ENCODE data around the gene CD74.
"Not testable (repeated sequence)": the region's sequence is repeated elsewhere in the genome, so short reads cannot be mapped to it uniquely, and the experiment has no call there.

CD74 gene

DNA sequence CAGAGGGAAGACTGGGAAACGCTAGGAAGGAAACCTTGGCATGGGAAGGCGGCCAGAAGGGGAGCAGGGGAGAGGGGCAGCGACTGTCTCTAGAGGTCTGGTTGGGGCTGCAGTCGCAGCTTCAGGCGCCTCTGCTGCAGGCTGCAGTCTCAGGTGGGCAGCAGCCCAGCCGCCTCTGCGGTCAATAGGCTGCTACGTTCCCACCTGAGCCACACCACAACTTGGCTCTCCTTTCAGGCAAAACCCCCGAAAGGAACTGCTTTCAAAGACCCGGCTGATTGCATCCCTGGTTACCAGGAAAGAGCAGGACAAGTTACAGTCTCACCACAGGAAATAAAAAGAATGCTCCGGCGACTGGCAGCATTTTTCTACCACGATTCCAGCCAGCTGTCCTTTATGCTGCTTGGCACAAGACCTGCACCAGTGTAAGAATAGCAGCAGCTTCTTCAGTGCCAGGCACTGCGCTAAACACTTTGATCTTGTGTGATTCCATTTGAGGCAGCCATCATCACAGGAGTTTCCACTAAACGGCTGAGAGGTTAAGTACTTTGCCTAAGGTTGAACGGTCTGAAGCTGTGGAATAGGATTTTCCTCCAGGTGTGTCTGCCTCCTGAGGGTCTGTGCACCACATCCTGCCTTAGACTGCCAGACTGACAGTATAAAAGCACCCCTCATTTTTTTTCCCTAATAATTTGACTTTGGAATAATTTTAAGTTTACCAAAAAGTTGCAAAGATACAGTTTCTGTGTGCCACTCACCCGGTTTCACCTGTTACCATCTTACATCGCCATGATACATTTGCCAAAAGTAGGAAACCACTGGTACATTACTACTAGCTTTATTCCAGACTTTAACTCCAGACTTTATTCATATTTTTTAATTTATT lies 29.3 kb upstream of the CD74 start:
- DNase-seq = no peak

- DNase-seq = no peak
Observed at GRCh38 chr5:150440948-150441812, 28.5 kb upstream of the CD74 start.

GRCh38 chr5:150438873-150439546 lies 26.3 kb upstream of the CD74 start:
- DNase-seq = no peak

DNA sequence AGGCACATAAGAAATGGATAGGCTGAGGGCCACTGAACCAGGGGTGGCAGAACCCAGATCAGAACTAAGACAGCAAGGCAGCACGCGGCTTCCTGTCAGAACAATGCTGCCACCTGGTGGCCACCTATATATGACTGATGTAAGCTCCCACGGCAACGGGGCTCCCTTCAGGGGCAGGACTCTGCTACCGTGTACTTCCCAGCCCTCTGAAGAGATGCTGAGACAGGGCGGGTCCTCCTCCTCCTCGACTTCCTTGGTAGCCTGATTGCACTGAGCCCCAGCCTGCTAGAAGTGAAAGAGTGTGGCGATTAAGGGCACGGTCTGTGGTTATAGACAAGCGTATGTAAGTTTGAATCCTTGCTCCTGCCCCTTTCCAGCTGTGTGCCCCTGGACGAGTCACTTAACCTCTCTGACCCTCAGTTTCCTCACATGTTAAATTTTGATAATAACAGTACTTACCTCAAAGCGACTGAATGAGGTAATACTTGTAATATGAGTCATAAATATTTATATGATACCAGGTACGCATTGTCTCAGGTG lies 23.5 kb upstream of the CD74 start:
- DNase-seq = peak; percentile 41 to 66

DNA sequence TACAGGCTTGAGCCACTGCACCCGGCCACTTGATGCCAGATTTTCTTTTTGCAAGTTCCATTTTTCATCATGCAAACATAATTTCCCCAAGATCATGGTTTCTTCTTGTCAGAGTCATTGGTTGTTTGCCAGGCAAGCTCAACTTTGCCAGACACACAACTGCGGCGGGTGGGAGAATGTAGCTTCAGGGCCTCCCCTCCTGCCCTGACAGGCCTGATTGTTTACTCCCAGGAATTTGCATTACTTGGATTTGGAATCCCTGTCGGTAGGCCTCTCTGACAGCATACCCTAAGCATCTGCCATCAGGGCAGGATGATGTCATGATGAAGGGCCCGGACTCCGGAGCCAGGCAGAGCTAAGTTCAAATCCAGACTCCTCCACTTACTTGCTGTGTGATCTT lies 21.8 kb upstream of the CD74 start:
- no peak for DNase-seq

GRCh38 chr5:150431574-150431973 lies 18.9 kb upstream of the CD74 start:
- no peak for DNase-seq

DNA sequence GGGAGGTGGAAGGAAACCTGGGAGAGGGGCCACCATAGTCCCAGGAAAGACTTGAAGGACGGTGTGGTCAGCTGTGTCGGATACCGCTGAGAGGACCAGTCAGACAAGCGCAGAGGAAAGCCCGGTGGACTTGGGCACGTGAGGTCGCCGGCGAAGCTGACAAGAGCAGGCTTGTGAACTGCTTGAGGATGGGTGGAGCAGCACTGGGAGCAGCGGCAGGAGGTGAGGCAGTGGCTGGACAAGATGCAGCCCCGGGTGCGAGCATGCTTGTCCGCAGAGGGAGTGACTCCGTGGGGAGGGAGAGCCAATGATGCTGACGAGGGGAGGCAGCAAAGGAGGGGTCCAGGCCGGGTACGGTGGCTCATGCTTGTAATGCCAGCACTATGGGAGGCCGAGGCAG lies 18.3 kb upstream of the CD74 start:
- DNase-seq = no peak

- no peak for DNase-seq
Observed at GRCh38 chr5:150429410-150429873, 16.7 kb upstream of the CD74 start.

DNA sequence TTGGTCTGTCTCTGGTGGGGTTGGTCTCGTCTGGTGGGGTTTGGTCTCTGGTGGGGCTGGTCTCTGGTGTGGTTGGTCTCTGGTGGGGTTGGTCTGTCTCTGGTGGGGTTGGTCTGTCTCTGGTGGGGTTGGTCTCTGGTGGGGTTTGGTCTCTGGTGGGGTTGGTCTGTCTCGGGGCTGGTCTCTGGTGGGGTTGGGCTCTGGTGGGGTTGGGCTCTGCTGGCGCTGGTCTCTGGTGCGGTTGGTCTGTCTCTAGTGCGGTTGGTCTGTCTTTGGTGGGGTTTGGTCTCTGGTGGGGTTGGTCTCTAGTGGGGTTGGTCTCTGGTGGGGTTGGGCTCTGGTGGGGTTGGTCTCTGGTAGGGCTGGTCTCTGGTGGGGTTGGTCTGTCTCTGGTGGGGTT lies 16.3 kb upstream of the CD74 start:
- DNase-seq = no peak

- DNase-seq = no peak
Observed at GRCh38 chr5:150428106-150428876, 15.6 kb upstream of the CD74 start.

DNA sequence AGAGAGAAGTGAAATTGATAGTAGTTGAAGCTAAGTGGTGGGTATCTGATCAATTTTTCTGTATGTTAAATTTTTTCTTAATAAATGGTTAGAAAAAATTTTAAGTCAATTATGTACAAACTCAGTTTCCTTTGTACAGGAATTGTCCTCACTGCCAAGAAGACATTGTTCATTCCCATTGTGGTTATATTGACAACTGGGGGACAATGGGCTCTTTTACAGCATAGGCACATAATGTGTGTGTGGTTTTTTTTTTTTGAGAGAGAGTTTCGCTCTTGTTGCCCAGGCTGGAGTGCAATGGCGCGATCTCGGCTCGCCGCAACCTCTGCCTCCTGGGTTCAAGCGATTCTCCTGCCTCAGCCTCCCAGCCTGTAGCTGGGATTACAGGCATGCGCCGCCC lies 13.5 kb upstream of the CD74 start:
- DNase-seq = not testable (repeated sequence)

DNA sequence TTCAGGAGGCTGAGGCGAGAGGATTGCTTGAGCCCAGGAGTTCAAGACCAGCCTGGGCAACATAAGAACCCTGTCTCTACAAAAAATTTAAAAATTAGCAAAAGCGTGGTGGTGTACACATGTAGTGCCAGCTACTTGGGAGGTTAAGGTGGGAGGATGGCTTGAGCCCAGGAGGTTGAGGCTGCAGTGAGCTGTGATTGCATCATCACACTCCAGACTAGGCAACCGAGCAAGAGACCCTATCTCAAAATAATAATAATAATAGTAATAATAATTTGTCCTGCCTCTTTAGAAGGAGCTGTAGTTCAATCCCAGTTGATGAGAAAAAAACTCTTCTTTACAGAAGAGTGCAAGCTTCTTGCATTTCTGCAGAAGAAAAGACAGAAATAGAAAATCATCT lies 10.0 kb upstream of the CD74 start:
- no peak for DNase-seq

DNA sequence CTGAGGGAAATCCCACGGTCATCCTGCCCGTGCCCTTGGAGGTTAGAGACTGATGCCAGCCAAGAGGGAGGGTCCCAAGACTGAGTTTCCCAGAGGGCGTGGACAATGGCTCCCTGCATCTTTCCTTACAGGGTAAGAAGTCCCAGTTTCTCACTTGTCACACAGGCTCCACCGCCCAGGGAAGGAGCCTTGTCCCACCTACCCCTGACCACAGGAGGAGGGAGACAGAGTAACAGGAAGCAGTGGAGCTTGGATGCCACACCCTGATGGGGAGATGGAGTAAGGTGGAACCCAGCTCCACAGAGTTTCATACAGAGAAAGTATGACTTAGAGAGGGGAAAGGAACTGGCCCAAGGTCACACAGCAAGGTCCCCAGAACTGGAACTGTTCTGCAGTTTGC lies 9.4 kb upstream of the CD74 start:
- no peak for DNase-seq

- no peak for DNase-seq
Observed at GRCh38 chr5:150419630-150420270, 7.0 kb upstream of the CD74 start.

DNA sequence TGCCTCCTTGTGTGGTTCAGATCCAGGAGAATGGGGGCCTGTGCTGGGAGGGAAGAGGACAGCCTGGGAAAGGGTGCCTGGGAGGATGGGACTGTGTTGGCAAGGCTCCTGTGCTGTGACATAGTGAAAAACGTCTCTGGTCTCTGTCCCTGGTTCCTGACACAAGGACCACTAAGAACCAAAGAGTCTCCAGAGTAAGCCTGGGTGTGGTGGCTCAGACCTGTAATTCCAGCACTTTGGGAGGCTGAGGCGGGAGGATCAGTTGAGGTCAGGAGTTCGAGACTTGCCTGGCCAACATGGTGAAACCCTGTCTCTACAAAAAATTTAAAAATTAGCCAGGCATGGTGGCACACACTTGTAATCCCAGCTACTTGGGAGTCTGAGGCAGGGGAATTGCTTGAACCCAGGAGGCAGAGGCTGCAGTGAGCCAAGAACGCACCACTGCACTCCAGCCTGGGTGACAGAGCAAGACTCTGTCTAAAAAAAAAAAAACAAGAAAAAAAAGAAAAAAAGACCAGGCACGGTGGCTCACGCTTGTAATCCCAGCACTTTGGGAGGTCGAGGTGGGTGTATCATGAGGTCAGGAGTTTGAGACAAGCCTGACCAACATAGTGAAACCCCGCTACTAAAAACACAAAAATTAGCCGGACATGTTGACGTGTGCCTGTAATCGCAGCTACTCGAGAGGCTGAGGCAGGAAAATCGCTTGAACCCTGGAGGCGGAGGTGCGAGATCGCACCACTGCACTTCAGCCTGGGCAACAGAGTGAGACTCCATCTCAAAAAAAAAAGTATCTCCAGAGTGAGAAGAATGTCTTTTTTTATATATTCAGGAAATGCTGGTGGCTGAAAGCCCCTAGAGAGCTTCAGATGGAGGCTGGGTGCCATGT lies 1.4 kb upstream of the CD74 start:
- not testable (repeated sequence) for DNase-seq

GRCh38 chr5:150413176-150413901 lies 629 bp upstream of the CD74 start:
- no peak for DNase-seq

- no peak for DNase-seq
Observed at GRCh38 chr5:150411245-150411979, 1.3 kb downstream of the CD74 start.

DNA sequence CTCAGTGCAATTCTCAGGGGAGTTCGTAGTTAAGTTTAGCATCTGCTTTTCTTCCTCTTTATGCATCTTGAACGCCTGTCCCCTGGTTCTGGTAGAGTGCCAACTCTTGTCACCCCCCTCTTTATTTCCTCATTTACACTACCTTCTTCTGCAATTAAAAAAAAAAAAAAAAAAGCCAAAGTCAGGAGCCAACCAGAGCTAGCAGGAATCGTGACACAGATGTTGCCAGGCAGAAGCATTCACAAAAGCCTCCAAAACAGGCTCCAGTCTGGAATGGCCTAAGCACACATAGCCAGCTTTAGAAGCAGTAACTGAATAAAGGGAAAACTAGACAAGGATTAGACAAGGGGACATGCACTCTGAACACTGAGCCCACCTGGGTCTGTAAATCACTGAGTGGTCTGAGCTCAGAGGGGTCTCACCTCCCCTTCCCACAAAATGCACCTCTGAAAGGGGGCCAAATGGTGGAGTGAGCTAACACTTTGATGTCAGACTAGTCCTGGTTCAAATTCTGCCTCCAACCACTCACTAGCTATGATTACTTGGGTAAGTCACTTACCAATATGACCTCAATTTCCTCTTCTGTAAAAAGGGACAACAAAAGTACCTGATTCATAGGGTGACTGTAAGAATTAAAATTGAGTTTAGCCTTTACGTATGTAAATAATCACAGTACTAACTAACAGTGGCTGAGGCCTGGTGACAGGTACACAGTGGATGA lies 2.0 kb downstream of the CD74 start:
- no peak for DNase-seq

All from NCI-H187 (cell line).